Cardiac muscle cell (in vitro differentiated cells and primary cell): ENCODE data around the gene TYMS. TPM values are rescaled to one million over a fixed set of nuclear protein-coding genes. Genes with fewer than 3 reads are reported as not detected.

Source experiments
- DNase-seq, 2 donors: peaks; one replicate each; pipeline versions ENCODE4 v3.0.0 to v3.0.0-alpha.2; 2010 to 2017; ENCODE audit warnings: low read depth in 1 of 2, low spot score in 1 of 2
- H3K27ac ChIP-seq: fragments of 200-600 bp; sonication (generic); 2 replicates; pipeline ENCODE4 v1.5.1; 2016
- H3K27me3 ChIP-seq: fragments of 200-600 bp; sonication (generic); 2 replicates; pipeline ENCODE4 v1.6.0; 2016; ENCODE audit warnings: control low read depth
- H3K36me3 ChIP-seq: fragments of 200-600 bp; sonication (generic); 2 replicates; pipeline ENCODE4 v1.5.1; 2016; ENCODE audit warnings: control low read depth
- H3K4me1 ChIP-seq: fragments of 200-600 bp; sonication (generic); 2 replicates; pipeline ENCODE4 v1.8.1; 2017; ENCODE audit warnings: low read depth, mild to moderate bottlenecking, mixed run types
- H3K4me3 ChIP-seq: fragments of 200-600 bp; sonication (generic); 2 replicates; pipeline ENCODE4 v1.5.1; 2016; ENCODE audit warnings: mild to moderate bottlenecking
- H3K9me3 ChIP-seq: fragments of 200-600 bp; sonication (generic); 2 replicates; pipeline ENCODE4 v1.5.1; 2017; ENCODE audit warnings: low read depth, mild to moderate bottlenecking, control low read depth
- polyA plus RNA-seq: library from polyadenylated mRNA; unstranded; fragments of >200 nt; fragmentation: Nextera tagmentation; extraction: Ambion mirVana; gene quantifications from 2 replicates; pipeline ENCODE4 v1.2.1, GENCODE V29; 2016
- total RNA-seq: library from RNA; depleted of rRNA; stranded (reverse); fragments of >200 nt; gene quantifications from 2 replicates; pipeline ENCODE4 v1.2.3, GENCODE V29; 2016
- TF ChIP-seq, protein P1 (sequence below): IDR thresholded peaks from 2 replicates; pipeline ENCODE4 v1.5.1; 2012; ENCODE audit warnings: low read depth, mild to moderate bottlenecking, low read length

The TYMS gene
- total and polyA plus RNA-seq, 2 experiments from 2014 or later, result 86.5 to 177 TPM

GRCh38 chr18:706405-706804, 49.0 kb downstream of the TYMS start:
- no peak for DNase-seq
- Histone ChIP-seq H3K9me3 (no peaks in the 10 kb centered on the region), H3K27ac (peak overlapping the region; percentile 39), H3K4me3 (no peak overlapping the region), H3K36me3 (peaks cover 4% of the 10 kb centered on the region), H3K27me3 (no peaks in the 10 kb centered on the region), H3K4me1 (peaks cover 5% of the 10 kb centered on the region)
- TF ChIP-seq, protein P1, sequence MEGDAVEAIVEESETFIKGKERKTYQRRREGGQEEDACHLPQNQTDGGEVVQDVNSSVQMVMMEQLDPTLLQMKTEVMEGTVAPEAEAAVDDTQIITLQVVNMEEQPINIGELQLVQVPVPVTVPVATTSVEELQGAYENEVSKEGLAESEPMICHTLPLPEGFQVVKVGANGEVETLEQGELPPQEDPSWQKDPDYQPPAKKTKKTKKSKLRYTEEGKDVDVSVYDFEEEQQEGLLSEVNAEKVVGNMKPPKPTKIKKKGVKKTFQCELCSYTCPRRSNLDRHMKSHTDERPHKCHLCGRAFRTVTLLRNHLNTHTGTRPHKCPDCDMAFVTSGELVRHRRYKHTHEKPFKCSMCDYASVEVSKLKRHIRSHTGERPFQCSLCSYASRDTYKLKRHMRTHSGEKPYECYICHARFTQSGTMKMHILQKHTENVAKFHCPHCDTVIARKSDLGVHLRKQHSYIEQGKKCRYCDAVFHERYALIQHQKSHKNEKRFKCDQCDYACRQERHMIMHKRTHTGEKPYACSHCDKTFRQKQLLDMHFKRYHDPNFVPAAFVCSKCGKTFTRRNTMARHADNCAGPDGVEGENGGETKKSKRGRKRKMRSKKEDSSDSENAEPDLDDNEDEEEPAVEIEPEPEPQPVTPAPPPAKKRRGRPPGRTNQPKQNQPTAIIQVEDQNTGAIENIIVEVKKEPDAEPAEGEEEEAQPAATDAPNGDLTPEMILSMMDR, result no peak

DNA sequence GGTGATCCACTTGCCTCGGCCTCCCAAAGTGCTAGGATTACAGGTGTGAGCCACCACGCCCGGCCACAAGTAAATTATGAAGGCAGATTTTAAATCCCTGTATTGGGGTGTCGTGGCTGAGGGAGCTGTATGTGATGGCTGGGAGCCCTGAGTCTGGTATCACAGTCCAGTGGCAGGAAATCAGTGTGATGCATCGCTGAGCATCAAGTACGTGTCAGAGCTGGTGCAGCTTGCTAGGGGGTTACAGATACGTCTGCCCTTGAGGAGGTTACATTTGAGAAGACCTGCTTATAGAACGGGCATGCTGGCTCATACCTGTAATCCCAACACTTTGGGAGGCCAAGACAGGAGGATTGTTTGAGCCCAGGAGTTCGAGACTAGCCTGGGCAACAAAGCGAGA, 50.6 kb downstream of the TYMS start:
- H3K27ac ChIP-seq, result no peak overlapping the region
- no peaks in the 10 kb centered on the region for H3K27me3 ChIP-seq
- TF ChIP-seq, protein P1, result no peak
- no peak for DNase-seq
- H3K4me3 ChIP-seq, result no peak overlapping the region
- H3K4me1 ChIP-seq, result peaks cover 5% of the 10 kb centered on the region
- H3K9me3 ChIP-seq, result no peaks in the 10 kb centered on the region
- H3K36me3 ChIP-seq, result peaks cover 4% of the 10 kb centered on the region

GRCh38 chr18:709771-710170, 52.3 kb downstream of the TYMS start:
- Histone ChIP-seq H3K27ac (peak overlapping the region; percentile 25), H3K36me3 (peaks cover 4% of the 10 kb centered on the region), H3K4me3 (no peak overlapping the region), H3K9me3 (no peaks in the 10 kb centered on the region), H3K27me3 (no peaks in the 10 kb centered on the region), H3K4me1 (peaks cover 5% of the 10 kb centered on the region)
- TF ChIP-seq, protein P1, result no peak
- no peak for DNase-seq

DNA sequence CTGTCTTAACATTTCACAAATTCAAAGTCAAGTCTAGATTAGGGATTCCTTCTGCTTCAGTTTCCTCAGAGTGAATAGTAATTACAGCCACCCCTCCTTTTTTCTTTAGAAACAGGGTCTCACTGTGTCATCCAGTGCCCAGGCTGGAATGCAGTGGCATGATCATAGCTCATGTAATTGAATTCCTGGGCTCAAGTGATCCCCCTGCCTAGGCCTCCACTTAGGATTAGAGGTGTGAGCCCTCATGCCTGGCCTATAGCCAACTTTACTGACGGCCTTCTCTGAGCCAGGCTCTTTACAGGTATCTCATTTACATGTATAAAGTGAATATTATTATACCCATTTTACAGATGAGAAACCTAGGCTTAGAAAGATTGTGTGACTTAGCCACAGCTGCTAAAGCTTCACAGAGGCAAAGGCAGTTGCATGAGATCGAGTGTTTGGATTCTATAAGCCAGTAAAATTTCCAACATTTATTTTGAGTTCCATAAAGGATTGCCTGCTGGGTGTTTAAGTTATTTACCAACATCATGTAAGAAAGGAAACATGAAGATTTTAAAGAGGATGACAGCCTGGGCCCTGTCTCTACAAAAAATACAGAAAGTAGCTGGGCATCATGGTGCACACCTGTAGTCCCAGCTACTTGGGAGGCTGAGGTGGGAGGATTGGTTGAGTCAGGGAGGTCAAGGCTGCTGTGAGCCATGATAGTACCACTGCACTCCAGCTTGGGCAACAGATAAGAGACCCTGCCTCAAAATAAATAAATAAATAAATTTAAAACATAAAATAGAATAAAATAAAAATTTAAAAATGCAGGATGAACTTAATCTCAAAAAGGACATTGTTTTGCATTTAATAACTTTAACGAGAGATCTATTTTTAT, 53.2 kb downstream of the TYMS start:
- TF ChIP-seq, protein P1, result no peak
- no peaks in the 10 kb centered on the region for H3K9me3 ChIP-seq
- H3K4me3 ChIP-seq, result peak overlapping the region; percentile 78
- DNase-seq, result peak in 1 of 2 donors; percentile 62
- peak overlapping the region; percentile 25 for H3K27ac ChIP-seq
- H3K4me1 ChIP-seq, result peaks cover 5% of the 10 kb centered on the region
- no peaks in the 10 kb centered on the region for H3K27me3 ChIP-seq
- H3K36me3 ChIP-seq, result no peaks in the 10 kb centered on the region

- Histone ChIP-seq H3K4me1 (peaks cover 5% of the 10 kb centered on the region), H3K27me3 (no peaks in the 10 kb centered on the region), H3K4me3 (peak overlapping the region; percentile 78), H3K36me3 (no peaks in the 10 kb centered on the region), H3K9me3 (no peaks in the 10 kb centered on the region), H3K27ac (no peak overlapping the region)
- TF ChIP-seq, protein P1, result no peak
- DNase-seq, result no peak
Measured at GRCh38 chr18:711310-711656, 53.8 kb downstream of the TYMS start.
